HG03571 (cell line): ENCODE data around the gene SMG6.

Experiments used
- ATAC-seq: cut with Tn5 transposase; IDR thresholded peaks from one replicate; pipeline ENCODE4 v1.9.1; 2021; ENCODE audit not compliant: unreplicated experiment

The SMG6 gene

GRCh38 chr17:2034157-2034556 lies 269.4 kb downstream of the SMG6 start:
- ATAC-seq = no peak

GRCh38 chr17:2033153-2033552 lies 270.4 kb downstream of the SMG6 start:
- ATAC-seq = no peak

GRCh38 chr17:2030779-2031163 lies 272.8 kb downstream of the SMG6 start:
- peak; percentile 58 for ATAC-seq

GRCh38 chr17:2029911-2030778 lies 273.4 kb downstream of the SMG6 start, which contains the start of gene DPH1:
Gene DPH1 (plus strand): TSS chr17:2030153. CDS start chr17:2030170, 17 bp downstream.
- peak; percentile 49 for ATAC-seq

GRCh38 chr17:2028737-2029136 lies 274.8 kb downstream of the SMG6 start:
- no peak for ATAC-seq

GRCh38 chr17:2028234-2028614 lies 275.4 kb downstream of the SMG6 start:
- ATAC-seq = no peak

GRCh38 chr17:2027528-2028233 lies 275.9 kb downstream of the SMG6 start:
- no peak for ATAC-seq

- ATAC-seq = no peak
Observed at GRCh38 chr17:2025622-2026309, 277.8 kb downstream of the SMG6 start.

- no peak for ATAC-seq
Observed at GRCh38 chr17:2025220-2025621, 278.4 kb downstream of the SMG6 start, which contains the start of gene RTN4RL1. Gene RTN4RL1 (minus strand): TSS chr17:2025334. CDS start chr17:2024865, 469 bp downstream.

- no peak for ATAC-seq
Observed at GRCh38 chr17:2024572-2025219, 278.9 kb downstream of the SMG6 start.

- no peak for ATAC-seq
Observed at GRCh38 chr17:2023692-2024571, 279.7 kb downstream of the SMG6 start.

GRCh38 chr17:2023256-2023655 lies 280.3 kb downstream of the SMG6 start:
- ATAC-seq = no peak

GRCh38 chr17:2022647-2023240 lies 280.8 kb downstream of the SMG6 start:
- ATAC-seq = no peak

GRCh38 chr17:2020721-2021120 lies 282.9 kb downstream of the SMG6 start:
- no peak for ATAC-seq

GRCh38 chr17:2019723-2020122 lies 283.9 kb downstream of the SMG6 start:
- no peak for ATAC-seq

GRCh38 chr17:2018716-2019510 lies 284.7 kb downstream of the SMG6 start:
- ATAC-seq = no peak

- ATAC-seq = no peak
Observed at GRCh38 chr17:2017274-2017941, 286.2 kb downstream of the SMG6 start.

GRCh38 chr17:2016494-2016893 lies 287.1 kb downstream of the SMG6 start:
- no peak for ATAC-seq
